Activated CD8-positive, alpha-beta T cell treated with anti-CD3 and anti-CD28 coated beads, Interleukin-2, amount 10 ng/mL, durations not matched to agents 7 days and 5 days (primary cell): Measurements from ENCODE around the gene FOXL3. TPM values are rescaled to one million over a fixed set of nuclear protein-coding genes. Genes with fewer than 3 reads are reported as not detected.
"Not testable (repeated sequence)": the region's sequence is repeated elsewhere in the genome, so short reads cannot be mapped to it uniquely, and the experiment has no call there.

Source experiments
- ATAC-seq: fragments of 150-1000 bp; cut with Tn5 transposase; one replicate; pipeline ENCODE4 v1.10.0; 2021; ENCODE audit warnings: moderate library complexity
- CTCF ChIA-PET: fragments of 350-600 bp; sonication (Branson Sonifier 250); formaldehyde crosslinking; loops from one replicate; lab custom pipeline; 2021; ENCODE audit warnings: antibody characterized with exemption; lab: Charles Lee
- POLR2A ChIA-PET: fragments of 350-600 bp; sonication (Branson Sonifier 250); formaldehyde crosslinking; loops from one replicate; lab custom pipeline; 2021; ENCODE audit warnings: antibody characterized with exemption; lab: Charles Lee
- DNase-seq: peaks from one replicate; pipeline ENCODE4 v3.0.0-alpha.2; 2020
- H3K27ac Mint-ChIP-seq: one replicate; pipeline ENCODE4 v1.8.0; 2021; ENCODE audit warnings: mild to moderate bottlenecking, mixed read lengths
- H3K27me3 Mint-ChIP-seq: one replicate; pipeline ENCODE4 v1.8.0; 2021; ENCODE audit warnings: low read depth, mixed read lengths
- H3K36me3 Mint-ChIP-seq: one replicate; pipeline ENCODE4 v1.8.0; 2021; ENCODE audit warnings: low read depth, mixed read lengths
- H3K4me1 Mint-ChIP-seq: one replicate; pipeline ENCODE4 v1.8.0; 2021; ENCODE audit warnings: low read depth, mixed read lengths
- H3K4me3 Mint-ChIP-seq: one replicate; pipeline ENCODE4 v1.8.0; 2021; ENCODE audit warnings: mild to moderate bottlenecking, mixed read lengths
- H3K9me3 Mint-ChIP-seq: one replicate; pipeline ENCODE4 v1.8.0; 2022; ENCODE audit warnings: mixed read lengths; ENCODE audit not compliant: insufficient read depth
- total RNA-seq, 2 experiments: library from RNA; stranded (reverse); gene quantifications; one replicate each; pipeline ENCODE4 v1.2.3, GENCODE V29; 2021

FOXL3 gene
- total RNA-seq, result not detected

DNA sequence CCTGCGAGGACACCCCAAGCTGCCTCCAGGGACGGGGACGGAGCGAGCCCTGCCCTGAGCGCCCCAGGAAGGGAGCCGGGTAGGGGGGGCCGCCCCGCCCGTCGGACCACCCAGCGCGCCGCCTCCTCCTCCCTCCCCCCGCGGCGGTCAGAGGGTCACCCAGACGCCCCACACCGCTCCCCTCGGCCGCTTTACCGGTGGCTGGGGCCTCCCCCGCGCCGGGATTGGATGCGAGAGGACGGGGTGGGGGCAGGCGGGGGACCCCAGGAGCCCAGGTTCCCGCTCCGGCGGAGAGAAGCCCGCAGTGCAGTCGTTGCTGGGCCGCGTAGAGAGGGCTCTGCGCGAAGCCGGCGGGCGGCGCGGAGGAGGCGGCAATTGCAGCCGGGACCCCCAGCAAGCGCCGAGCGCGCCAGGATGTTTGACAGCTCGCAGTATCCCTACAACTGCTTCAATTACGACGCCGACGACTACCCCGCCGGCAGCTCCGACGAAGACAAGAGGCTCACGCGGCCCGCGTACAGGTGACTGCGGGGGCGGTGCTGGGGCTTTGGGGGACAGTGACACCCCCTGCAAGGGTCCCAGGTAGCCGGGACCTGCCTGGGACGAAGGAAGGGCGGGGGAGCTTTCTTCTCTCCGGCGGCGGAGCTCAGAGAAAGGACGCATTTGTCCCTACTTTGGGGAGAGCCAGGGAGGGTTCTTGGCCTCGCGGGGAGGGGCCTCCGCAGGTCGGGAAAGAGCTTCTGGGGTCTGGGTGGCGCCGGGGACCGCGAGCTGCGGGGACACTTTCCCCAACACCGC, at the start of gene FOXL3:
Gene FOXL3 (plus strand): TSS at position 415 of the 798 bp plus-strand sequence. CDS start 0 bp downstream, at position 415.
- Mint-ChIP-seq H3K27me3 (peaks cover 22% of the 10 kb centered on the region), H3K27ac (no peak within 1 kb of the TSS), H3K4me1 (no peaks in the 10 kb centered on the region), H3K4me3 (no peak within 1 kb of the TSS), H3K36me3 (no peaks in the 10 kb centered on the region), H3K9me3 (no peaks in the 10 kb centered on the region)
- ATAC-seq (no peak), DNase-seq (no peak)
- POLR2A ChIA-PET, result no interaction called here
- CTCF ChIA-PET, result no interaction called here

DNA sequence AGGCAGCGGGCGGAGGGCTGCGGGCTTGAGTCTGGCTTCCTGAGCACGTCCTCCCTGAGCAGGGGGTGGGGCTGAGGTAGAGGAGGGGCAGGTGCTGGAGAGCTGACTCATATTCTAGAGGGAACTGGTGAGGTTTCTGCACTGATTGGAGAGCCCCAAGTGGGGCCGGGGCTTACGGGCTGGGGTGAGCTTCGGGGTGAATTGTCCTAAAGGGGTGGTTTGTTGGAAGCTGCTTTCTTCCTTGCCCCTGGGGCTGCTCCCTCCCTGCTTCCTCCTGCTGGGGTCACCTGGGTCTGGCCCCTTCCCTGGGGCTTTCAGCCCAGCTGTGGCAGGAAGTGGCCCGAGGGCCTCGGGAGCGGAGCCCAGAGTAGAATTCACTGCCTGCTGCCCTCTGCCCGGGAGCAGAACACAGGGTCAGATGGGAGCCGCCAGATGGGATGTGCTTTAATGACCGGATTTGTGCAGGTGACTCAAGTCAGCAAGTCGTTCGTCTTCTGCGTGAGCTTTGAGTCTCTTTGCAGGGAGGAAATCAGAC, 49.0 kb upstream of the FOXL3 start:
- H3K4me1 Mint-ChIP-seq, result peaks cover 6% of the 10 kb centered on the region
- DNase-seq (peak; percentile 34), ATAC-seq (no peak)
- H3K36me3 Mint-ChIP-seq, result no peaks in the 10 kb centered on the region
- H3K4me3 Mint-ChIP-seq, result no peak overlapping the region
- peaks cover 1% of the 10 kb centered on the region for H3K27me3 Mint-ChIP-seq
- ChIA-PET POLR2A (no interaction called here), CTCF (no interaction called here)
- H3K9me3 Mint-ChIP-seq, result no peaks in the 10 kb centered on the region
- H3K27ac Mint-ChIP-seq, result no peak overlapping the region

DNA sequence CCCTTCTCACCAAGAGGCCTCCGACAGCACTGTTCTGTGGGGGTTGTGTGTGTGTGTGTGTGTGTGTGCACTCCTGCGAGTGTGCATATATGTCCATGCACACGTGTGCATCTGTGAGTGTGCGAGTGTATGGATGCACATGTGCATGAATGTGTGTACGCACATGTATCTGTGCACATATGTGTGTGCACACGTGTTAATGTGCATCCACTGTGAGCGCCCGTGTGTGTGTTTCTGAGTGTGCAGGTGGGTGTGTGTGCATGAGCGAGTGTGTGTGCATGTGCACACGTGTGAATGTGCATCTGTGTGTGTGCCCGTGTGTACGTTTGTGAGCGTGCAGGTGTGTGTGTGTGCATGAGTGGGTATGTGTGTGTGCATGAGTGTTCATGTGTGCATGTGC, 48.5 kb upstream of the FOXL3 start:
- Mint-ChIP-seq H3K4me1 (peaks cover 6% of the 10 kb centered on the region), H3K4me3 (no peak overlapping the region), H3K27me3 (peaks cover 1% of the 10 kb centered on the region), H3K9me3 (no peaks in the 10 kb centered on the region), H3K36me3 (no peaks in the 10 kb centered on the region), H3K27ac (no peak overlapping the region)
- ATAC-seq (no peak), DNase-seq (no peak)
- ChIA-PET POLR2A (no interaction called here), CTCF (no interaction called here)

DNA sequence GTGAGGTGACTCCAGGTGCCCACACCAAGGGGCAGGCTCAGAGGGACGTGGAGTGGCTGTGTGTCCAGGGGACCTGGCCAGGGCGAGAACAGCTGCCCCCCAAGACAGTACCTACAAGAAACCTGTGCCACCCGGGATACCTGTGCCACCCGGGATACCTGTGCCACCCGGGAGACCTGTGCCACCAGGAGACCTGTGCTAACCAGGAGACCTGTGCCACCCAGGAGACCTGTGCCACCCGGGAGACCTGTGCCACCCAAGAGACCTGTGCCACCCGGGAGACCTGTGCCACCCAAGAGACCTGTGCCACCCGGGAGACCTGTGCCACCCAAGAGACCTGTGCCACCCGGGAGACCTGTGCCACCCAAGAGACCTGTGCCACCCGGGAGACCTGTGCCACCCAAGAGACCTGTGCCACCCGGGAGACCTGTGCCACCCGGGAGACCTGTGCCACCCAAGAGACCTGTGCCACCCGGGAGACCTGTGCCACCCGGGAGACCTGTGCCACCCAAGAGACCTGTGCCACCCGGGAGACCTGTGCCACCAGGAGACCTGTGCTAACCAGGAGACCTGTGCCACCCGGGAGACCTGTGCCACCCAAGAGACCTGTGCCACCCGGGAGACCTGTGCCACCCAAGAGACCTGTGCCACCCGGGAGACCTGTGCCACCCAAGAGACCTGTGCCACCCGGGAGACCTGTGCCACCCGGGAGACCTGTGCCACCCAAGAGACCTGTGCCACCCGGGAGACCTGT, 47.0 kb upstream of the FOXL3 start:
- H3K9me3 Mint-ChIP-seq, DNase-seq, CTCF ChIA-PET, H3K27me3 Mint-ChIP-seq, H3K27ac Mint-ChIP-seq, H3K4me1 Mint-ChIP-seq, POLR2A ChIA-PET, H3K4me3 Mint-ChIP-seq, H3K36me3 Mint-ChIP-seq, ATAC-seq: not testable (repeated sequence)

DNA sequence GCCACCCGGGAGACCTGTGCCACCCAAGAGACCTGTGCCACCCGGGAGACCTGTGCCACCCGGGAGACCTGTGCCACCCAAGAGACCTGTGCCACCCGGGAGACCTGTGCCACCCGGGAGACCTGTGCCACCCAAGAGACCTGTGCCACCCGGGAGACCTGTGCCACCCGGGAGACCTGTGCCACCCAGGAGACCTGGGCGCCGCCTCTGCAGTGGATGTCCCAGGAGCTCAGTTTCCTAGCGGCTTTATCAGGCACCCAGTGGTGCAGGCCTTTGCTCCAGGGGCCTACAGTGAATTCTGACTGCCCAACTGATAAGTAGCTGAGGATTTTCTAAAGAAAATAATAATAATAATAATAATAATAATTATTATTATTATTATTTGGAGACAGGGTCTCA, 46.4 kb upstream of the FOXL3 start:
- CTCF ChIA-PET, H3K9me3 Mint-ChIP-seq: not testable (repeated sequence)

DNA sequence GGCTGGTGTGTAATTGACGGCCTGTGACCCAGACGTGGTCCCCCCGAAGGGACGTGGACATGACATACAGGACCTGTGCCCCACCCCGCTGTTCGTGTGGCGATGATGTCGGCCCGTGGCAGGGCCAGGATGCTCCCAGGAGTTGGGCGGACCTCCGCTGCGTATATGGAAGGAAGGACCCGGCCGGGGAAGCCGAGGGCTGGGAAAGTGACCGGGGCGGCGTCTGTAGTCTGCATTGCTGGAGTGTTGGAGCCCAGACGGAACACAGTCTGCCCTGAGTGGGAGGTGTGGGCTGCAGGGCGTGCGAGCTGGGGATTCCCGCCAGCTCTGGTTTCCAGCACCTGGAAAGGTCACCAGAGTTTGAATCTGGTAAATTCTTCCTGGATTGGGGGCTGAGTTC, 45.0 kb upstream of the FOXL3 start:
- DNase-seq (no peak), ATAC-seq (no peak)
- H3K27me3 Mint-ChIP-seq, result peaks cover 1% of the 10 kb centered on the region
- no peaks in the 10 kb centered on the region for H3K9me3 Mint-ChIP-seq
- peaks cover 6% of the 10 kb centered on the region for H3K4me1 Mint-ChIP-seq
- H3K27ac Mint-ChIP-seq, result no peak overlapping the region
- POLR2A ChIA-PET, result no interaction called here
- H3K36me3 Mint-ChIP-seq, result no peaks in the 10 kb centered on the region
- CTCF ChIA-PET, result no interaction called here
- H3K4me3 Mint-ChIP-seq, result no peak overlapping the region

More for the DNA sequence above, 46.4 kb upstream of the FOXL3 start:
- H3K4me1 Mint-ChIP-seq, H3K4me3 Mint-ChIP-seq, H3K36me3 Mint-ChIP-seq, POLR2A ChIA-PET, ATAC-seq, H3K27ac Mint-ChIP-seq, DNase-seq, H3K27me3 Mint-ChIP-seq: not testable (repeated sequence)

DNA sequence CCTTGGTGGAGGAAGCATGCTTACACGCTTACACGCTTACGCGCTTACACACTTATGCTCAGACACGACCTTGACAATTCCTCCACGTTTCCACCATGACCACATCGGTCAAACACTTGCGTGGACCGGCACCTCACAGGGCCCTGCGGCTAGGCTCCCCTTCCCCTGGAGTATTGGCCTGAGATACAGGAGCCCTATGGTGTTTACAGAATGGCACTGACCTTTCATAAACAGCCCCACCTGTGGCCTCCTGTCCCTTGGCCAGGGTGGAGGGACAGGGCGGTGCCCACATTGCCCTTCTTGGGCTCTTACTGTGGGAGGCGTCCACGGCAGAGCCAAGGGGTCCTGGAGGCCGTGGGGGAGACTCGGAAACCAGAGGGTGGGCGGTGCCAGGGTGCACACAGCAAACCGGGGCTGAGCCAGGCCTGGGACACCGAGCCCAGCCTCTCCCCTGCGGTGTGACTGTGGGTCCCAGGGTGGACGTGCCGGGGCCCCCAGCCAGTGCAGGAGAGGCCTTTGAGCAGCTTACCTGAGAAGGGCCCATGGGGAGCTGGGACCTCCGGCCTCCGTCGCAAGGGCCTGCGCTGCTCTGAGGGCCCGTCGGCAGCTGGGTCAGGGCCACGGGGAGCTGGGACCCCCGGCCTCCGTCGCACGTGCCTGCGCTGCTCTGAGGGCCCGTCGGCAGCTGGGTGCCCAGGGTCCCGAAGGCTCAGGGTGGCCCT, 44.2 kb upstream of the FOXL3 start:
- ChIA-PET POLR2A (no interaction called here), CTCF (no interaction called here)
- H3K36me3 Mint-ChIP-seq, result no peaks in the 10 kb centered on the region
- no peaks in the 10 kb centered on the region for H3K9me3 Mint-ChIP-seq
- H3K4me1 Mint-ChIP-seq, result peaks cover 6% of the 10 kb centered on the region
- no peak for ATAC-seq
- H3K27ac Mint-ChIP-seq, result no peak overlapping the region
- H3K27me3 Mint-ChIP-seq, result peaks cover 1% of the 10 kb centered on the region
- H3K4me3 Mint-ChIP-seq, result no peak overlapping the region
- no peak for DNase-seq

DNA sequence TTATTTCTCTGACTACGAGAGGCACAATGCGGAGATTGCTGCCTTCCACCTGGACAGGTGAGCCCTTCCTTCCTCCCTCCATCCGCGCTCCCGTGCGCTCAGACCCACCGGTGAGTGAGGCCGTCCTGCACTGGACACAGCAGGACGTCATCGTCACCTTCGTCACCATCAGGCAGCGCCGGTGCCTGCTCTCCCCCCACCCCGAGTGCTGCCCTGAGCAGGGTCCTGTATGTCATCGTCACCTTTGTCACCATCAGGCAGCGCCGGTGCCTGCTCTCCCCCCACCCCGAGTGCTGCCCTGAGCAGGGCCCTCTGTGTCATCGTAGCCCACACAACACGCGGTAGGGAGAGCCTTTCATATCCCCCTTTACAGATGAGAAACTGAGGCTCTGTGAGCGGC, 43.5 kb upstream of the FOXL3 start:
- no peak for DNase-seq
- CTCF ChIA-PET, result no interaction called here
- peaks cover 3% of the 10 kb centered on the region for H3K4me1 Mint-ChIP-seq
- no peaks in the 10 kb centered on the region for H3K36me3 Mint-ChIP-seq
- H3K9me3 Mint-ChIP-seq, result no peaks in the 10 kb centered on the region
- no peak for ATAC-seq
- peaks cover under 1% of the 10 kb centered on the region for H3K27me3 Mint-ChIP-seq
- H3K27ac Mint-ChIP-seq, result no peak overlapping the region
- H3K4me3 Mint-ChIP-seq, result no peak overlapping the region
- POLR2A ChIA-PET, result no interaction called here

DNA sequence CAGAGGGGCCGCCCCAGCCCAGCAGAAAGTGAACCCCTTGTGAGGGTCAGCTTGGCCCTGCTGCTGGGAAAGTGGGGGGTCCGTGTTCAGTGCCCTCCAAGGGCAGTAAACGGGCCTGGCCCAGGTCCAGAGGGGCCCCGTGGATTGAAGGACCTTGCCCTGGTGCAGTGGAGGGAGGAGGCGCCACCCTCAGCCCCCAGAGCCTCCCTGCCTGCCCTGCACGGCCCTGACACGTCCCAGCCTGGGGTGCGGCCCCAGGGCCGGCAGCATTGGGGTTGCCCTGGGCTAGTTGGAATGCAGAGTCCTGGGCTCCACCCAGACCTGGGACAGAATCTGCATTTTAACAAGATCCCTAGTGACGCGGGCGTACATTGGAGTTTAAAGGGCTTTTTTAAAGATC, 42.8 kb upstream of the FOXL3 start:
- H3K27ac Mint-ChIP-seq, result no peak overlapping the region
- H3K4me1 Mint-ChIP-seq, result no peaks in the 10 kb centered on the region
- DNase-seq, result no peak
- no peaks in the 10 kb centered on the region for H3K9me3 Mint-ChIP-seq
- no peak for ATAC-seq
- CTCF ChIA-PET, result no interaction called here
- no peaks in the 10 kb centered on the region for H3K27me3 Mint-ChIP-seq
- POLR2A ChIA-PET, result no interaction called here
- no peak overlapping the region for H3K4me3 Mint-ChIP-seq
- H3K36me3 Mint-ChIP-seq, result no peaks in the 10 kb centered on the region

DNA sequence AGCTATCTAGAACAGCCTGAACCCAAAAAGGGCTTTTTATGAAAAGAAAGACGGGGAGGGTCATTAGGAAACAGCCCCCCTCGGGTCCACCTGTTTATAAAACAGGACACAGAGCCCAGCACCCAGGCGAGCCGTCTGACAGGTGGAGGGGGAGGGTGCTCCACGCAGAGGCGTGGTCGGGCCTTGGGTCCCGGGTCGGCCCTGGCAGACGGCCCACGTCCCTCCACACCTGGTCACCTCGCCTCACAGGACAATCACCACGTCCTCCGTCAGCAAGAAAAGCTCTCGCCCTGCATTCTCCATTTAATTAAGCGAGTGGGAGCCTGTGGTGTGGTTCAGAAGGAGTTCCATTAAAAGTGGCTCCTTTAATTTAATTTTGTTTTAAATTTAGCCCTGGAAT, 42.3 kb upstream of the FOXL3 start:
- Mint-ChIP-seq H3K27me3 (no peaks in the 10 kb centered on the region), H3K4me1 (no peaks in the 10 kb centered on the region), H3K9me3 (no peaks in the 10 kb centered on the region), H3K36me3 (no peaks in the 10 kb centered on the region), H3K4me3 (no peak overlapping the region), H3K27ac (no peak overlapping the region)
- CTCF ChIA-PET, result no interaction called here
- ATAC-seq (no peak), DNase-seq (no peak)
- POLR2A ChIA-PET, result no interaction called here

DNA sequence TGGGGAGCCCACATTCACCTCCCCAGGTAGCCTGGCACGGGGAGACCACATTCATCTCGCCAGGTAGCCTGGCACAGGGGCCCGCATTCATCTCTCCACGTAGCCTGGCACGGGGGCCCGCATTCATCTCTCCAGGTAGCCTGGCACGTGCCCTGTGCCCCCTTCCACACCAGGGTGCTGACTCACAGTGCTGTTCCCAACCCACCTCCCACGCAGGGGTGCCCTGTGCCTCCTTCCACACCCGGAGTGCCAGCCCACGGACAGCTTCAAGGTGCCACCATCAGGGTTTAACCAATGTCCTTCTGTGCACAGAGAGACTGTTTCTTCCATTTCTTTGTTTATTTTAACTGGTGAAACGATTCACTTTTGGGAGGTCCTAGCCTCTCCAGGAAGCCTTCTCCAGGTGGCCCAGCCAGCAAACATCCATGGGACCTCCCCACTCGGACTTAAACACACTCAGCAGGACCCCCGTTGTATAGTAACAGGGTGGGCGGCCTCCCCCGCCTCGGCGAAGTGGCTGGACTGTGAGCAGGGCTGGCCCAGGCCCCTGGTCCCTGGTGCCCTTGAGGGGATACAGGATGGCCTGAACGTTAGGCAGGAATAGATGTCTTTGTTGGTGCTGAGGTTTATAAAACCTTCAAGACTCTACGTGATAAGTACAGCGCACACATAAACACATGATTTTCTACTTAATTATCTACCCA, 41.1 kb upstream of the FOXL3 start:
- DNase-seq (no peak), ATAC-seq (no peak)
- ChIA-PET CTCF (no interaction called here), POLR2A (no interaction called here)
- Mint-ChIP-seq H3K27ac (no peak overlapping the region), H3K9me3 (no peaks in the 10 kb centered on the region), H3K36me3 (no peaks in the 10 kb centered on the region), H3K4me1 (no peaks in the 10 kb centered on the region), H3K27me3 (no peaks in the 10 kb centered on the region), H3K4me3 (no peak overlapping the region)
